ENCODE data around the gene KLHL2.
"Not testable (repeated sequence)": the region's sequence is repeated elsewhere in the genome, so short reads cannot be mapped to it uniquely, and the experiment has no call there.

The KLHL2 gene

GRCh38 chr4:165273443-165273842 is 66.1 kb downstream of the KLHL2 start:
- not testable (repeated sequence) for H3K9ac ChIP-seq (ENCODE audit: low read depth, low read length); H3K4me1 ChIP-seq (ENCODE audit: insufficient read depth, low read length); H3K36me3 ChIP-seq (ENCODE audit: insufficient read depth, low read length); H3K9me3 ChIP-seq (ENCODE audit: control insufficient read depth, insufficient read depth, low read length)

DNA sequence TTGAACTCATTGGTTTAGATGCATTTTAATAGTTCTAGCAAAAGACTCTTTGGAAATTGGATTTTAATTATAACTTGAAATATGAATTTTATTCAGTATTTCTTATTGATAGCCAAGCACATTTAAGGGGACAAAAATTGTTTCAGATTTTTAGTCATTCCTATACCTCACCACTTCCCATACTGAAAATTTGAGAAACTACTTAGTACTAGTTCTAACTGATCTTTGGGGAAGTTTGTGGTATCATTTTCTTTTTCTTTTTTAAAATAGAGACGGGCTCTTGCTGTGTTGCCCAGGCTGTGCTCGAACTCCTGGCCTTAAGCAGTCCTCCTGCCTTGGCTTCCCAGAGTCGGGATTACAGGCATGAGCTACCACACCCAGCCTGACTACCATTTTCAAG is 68.0 kb downstream of the KLHL2 start:
- H3K4me1 ChIP-seq (ENCODE audit: insufficient read depth, low read length); H3K36me3 ChIP-seq (ENCODE audit: insufficient read depth, low read length); H3K9ac ChIP-seq (ENCODE audit: low read depth, low read length); H3K9me3 ChIP-seq (ENCODE audit: control insufficient read depth, insufficient read depth, low read length): not testable (repeated sequence)

DNA sequence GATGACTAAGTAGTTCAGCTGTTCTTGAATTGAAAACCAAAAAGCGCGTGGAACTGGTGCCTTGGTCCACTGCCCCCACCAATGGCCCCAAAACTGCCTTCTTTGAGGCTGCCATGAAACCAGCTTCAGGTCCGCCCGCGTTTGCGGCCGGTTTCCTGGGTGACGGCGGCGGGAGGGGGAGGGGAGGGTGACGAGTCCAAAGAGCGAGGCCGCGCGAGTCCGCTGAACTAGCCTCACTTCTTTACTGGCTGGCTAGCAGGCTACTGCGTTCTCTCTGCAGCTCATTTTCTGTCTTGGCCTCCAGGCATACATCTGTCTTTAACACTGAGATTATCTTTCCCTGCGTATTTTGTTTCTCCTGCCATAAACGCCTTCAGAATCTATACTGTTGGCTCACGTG is 72.2 kb downstream of the KLHL2 start:
- H3K9me3 ChIP-seq (ENCODE audit: control insufficient read depth, insufficient read depth, low read length); H3K9ac ChIP-seq (ENCODE audit: low read depth, low read length); H3K36me3 ChIP-seq (ENCODE audit: insufficient read depth, low read length): not testable (repeated sequence)

GRCh38 chr4:165284697-165285096 is 77.3 kb downstream of the KLHL2 start:
- not testable (repeated sequence) for H3K4me1 ChIP-seq (ENCODE audit: insufficient read depth, low read length); H3K36me3 ChIP-seq (ENCODE audit: insufficient read depth, low read length); H3K9me3 ChIP-seq (ENCODE audit: control insufficient read depth, insufficient read depth, low read length); H3K9ac ChIP-seq (ENCODE audit: low read depth, low read length)

More for the DNA sequence above, 72.2 kb downstream of the KLHL2 start:
- H3K4me1 ChIP-seq (ENCODE audit: insufficient read depth, low read length), result not testable (repeated sequence)

DNA sequence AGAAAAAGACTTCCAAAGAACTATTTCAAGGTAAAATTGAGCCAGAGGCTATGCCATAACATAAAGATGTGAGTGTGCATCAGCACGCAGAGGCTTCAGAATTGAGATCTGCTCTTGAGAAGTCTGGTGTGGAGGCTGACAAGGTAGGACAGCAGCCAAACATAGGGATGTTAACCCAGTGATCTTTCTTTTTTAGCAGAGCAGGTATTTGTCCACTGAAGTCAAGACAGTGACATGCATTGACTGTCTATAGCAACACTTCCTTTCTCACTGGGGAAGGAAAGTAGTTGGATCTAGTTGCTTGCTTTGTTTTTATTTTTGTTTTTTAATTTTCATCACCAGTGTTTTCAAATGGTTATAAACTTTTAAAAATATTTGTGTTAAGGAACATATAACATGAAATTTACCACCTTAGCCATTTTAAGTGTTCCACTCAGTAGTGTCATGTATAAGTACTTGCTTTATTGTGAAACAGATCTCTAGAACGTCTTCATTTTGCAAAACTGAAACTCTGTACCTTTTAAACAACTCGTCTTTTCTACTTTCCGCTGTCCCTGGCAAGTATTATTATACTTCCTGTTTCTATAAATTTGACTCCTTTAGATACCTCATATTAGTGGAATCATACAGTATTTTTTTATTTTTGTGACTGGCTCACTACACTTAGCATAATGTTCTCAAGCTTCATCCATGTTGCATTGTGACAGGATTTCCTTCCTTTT is 79.4 kb downstream of the KLHL2 start:
- H3K36me3 ChIP-seq (ENCODE audit: insufficient read depth, low read length); H3K9me3 ChIP-seq (ENCODE audit: control insufficient read depth, insufficient read depth, low read length); H3K9ac ChIP-seq (ENCODE audit: low read depth, low read length); H3K4me1 ChIP-seq (ENCODE audit: insufficient read depth, low read length): not testable (repeated sequence)

GRCh38 chr4:165288226-165288625 is 80.9 kb downstream of the KLHL2 start:
- no peak overlapping the region for H3K9ac ChIP-seq (ENCODE audit: low read depth, low read length)
- H3K4me1 ChIP-seq (ENCODE audit: insufficient read depth, low read length), result no peaks in the 10 kb centered on the region
- H3K9me3 ChIP-seq (ENCODE audit: control insufficient read depth, insufficient read depth, low read length), result no peaks in the 10 kb centered on the region
- H3K36me3 ChIP-seq (ENCODE audit: insufficient read depth, low read length), result no peaks in the 10 kb centered on the region

DNA sequence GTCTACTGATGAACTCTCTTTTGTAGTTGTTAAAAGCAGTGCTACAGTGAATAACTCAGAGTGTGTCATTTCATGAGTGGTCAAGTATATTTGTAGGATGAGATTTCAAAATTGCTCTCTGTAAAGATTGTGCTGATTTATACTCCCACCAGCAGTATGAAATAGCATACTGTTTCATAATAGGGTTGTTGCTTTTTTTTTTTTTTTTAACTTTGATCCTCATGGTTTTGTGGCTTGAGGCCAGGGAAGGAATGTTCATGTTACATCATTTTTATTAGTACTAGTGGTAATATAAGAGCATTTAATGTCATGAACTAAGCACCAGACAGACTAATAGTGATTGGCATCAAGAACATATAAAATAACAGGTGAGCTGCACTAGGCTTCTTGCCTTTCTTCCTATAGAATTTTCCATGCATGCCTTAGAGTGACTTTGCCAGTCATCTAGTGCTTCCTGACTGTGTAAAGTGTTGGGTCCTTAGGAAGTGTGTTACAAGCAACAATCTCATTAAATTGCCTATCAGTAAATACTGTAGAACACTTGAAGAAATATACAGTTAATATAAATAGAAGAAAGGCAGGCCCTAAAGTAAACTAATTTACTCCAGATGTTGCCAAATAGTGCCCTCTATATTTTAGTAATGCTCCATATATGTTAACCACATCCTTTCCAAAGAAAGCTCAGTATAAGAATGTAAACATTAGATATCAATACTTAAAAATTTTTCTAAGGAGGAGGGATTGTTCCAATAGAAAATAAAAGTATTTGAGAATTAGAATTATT is 81.5 kb downstream of the KLHL2 start:
- Histone ChIP-seq H3K9me3 (ENCODE audit: control insufficient read depth, insufficient read depth, low read length) (no peaks in the 10 kb centered on the region), H3K9ac (ENCODE audit: low read depth, low read length) (no peak overlapping the region), H3K36me3 (ENCODE audit: insufficient read depth, low read length) (no peaks in the 10 kb centered on the region), H3K4me1 (ENCODE audit: insufficient read depth, low read length) (no peaks in the 10 kb centered on the region)

DNA sequence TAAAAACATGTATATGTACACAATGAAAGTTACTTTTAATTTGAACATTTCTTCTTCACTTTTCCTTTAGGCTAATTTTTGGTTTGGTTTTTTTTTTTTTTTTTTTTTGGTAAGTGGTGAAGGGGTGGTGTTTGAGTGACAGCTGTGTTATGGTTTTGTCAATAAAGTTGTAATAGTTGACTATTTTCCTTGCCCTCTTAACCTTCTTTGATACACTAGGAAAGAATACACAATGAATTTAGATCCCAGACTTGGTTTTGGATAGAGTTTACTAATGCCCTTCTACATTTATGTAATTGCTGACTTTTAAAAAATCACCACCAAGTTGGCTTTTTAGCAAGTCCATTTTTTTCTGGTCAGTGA is 82.0 kb downstream of the KLHL2 start:
- no peaks in the 10 kb centered on the region for H3K4me1 ChIP-seq (ENCODE audit: insufficient read depth, low read length)
- no peaks in the 10 kb centered on the region for H3K36me3 ChIP-seq (ENCODE audit: insufficient read depth, low read length)
- no peaks in the 10 kb centered on the region for H3K9me3 ChIP-seq (ENCODE audit: control insufficient read depth, insufficient read depth, low read length)

DNA sequence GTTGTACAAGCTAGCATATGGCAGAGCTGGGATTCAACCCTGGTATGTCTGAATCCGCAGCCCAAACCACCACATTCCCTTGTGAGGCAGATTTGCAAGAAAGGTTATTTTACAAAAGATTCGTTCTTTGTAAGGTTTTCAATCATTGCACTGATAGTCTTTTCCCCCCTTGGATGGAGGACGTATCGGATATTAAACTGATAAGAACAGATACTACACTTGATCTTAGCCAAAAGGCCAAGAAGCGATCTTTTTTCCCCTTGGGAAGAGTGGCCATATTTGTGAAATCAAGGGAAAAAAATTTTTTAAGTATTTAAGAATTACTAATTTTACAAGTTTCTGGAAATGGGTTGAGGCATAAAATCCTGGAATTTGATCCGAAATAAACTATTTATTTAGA is 85.7 kb downstream of the KLHL2 start:
- H3K4me1 ChIP-seq (ENCODE audit: insufficient read depth, low read length), result no peaks in the 10 kb centered on the region

More for the DNA sequence above, 82.0 kb downstream of the KLHL2 start:
- H3K9ac ChIP-seq (ENCODE audit: low read depth, low read length), result no peak overlapping the region

DNA sequence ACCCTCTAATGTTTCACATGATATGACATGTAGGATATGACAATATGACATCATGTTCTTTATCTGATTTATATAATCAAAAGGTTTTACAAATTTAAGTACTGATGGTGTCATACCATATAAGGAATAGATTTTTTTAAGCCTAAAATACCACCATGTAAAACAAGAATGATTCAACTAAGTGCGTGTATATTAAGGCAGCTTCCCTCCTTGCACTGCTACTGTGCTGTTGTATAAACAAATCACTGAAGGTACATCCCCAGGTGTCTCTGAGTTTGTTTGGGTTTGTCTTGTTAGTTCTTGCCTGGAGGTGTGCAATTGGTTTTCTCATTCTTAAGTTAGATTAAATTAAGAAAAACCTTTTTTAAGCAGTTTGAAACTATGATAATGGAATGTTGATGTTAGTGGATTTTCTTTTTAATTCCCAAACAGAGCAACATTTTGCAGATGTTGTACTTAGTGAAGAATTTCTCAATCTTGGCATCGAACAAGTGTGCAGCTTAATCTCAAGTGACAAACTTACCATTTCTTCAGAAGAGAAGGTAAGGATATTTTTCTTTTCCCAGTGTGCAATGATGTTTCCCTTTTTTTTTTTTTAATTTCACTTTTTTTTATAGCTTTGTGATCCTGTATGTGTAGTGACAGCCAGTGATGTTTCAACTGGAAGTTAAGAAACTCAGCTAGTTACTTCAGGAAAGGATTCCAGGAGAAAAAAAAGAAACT is 86.7 kb downstream of the KLHL2 start:
- peaks cover 4% of the 10 kb centered on the region; the same call in 1 of the 2 replicates for H3K36me3 ChIP-seq (ENCODE audit: insufficient read depth, low read length)
- no peaks in the 10 kb centered on the region; the same call in 1 of the 2 replicates for H3K9me3 ChIP-seq (ENCODE audit: control insufficient read depth, insufficient read depth, low read length)
- no peaks in the 10 kb centered on the region for H3K4me1 ChIP-seq (ENCODE audit: insufficient read depth, low read length)
- no peak overlapping the region for H3K9ac ChIP-seq (ENCODE audit: low read depth, low read length)

More for the DNA sequence above, 85.7 kb downstream of the KLHL2 start:
- peaks cover 3% of the 10 kb centered on the region; the same call in 1 of the 2 replicates for H3K36me3 ChIP-seq (ENCODE audit: insufficient read depth, low read length)
- no peaks in the 10 kb centered on the region; the same call in 1 of the 2 replicates for H3K9me3 ChIP-seq (ENCODE audit: control insufficient read depth, insufficient read depth, low read length)
- no peak overlapping the region for H3K9ac ChIP-seq (ENCODE audit: low read depth, low read length)

- no peaks in the 10 kb centered on the region; the same call in 1 of the 2 replicates for H3K9me3 ChIP-seq (ENCODE audit: control insufficient read depth, insufficient read depth, low read length)
- no peak overlapping the region for H3K9ac ChIP-seq (ENCODE audit: low read depth, low read length)
- peaks cover 4% of the 10 kb centered on the region; the same call in 1 of the 2 replicates for H3K36me3 ChIP-seq (ENCODE audit: insufficient read depth, low read length)
- H3K4me1 ChIP-seq (ENCODE audit: insufficient read depth, low read length), result no peaks in the 10 kb centered on the region
Measured at GRCh38 chr4:165294907-165295306, 87.5 kb downstream of the KLHL2 start.

DNA sequence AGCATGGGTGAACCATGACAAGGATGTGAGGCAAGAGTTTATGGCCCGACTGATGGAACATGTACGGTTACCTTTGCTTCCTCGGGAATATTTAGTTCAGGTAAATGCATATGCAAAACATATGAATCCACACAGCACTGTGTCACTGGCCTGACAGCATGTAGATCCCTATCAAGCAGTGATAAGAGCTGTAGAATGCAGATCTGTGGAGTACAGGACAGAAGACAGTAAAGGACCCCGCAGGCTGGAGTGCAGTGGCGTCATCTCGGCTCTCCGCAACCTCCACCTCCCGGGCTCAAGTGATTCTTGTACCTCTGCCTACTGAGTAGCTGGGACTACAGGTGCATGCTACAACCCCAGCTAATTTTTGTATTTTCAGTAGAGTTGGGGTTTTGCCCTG is 90.3 kb downstream of the KLHL2 start:
- Histone ChIP-seq H3K9ac (ENCODE audit: low read depth, low read length) (no peak overlapping the region), H3K9me3 (ENCODE audit: control insufficient read depth, insufficient read depth, low read length) (no peaks in the 10 kb centered on the region; the same call in 1 of the 2 replicates), H3K36me3 (ENCODE audit: insufficient read depth, low read length) (peaks cover 4% of the 10 kb centered on the region; the same call in 1 of the 2 replicates), H3K4me1 (ENCODE audit: insufficient read depth, low read length) (no peaks in the 10 kb centered on the region)

DNA sequence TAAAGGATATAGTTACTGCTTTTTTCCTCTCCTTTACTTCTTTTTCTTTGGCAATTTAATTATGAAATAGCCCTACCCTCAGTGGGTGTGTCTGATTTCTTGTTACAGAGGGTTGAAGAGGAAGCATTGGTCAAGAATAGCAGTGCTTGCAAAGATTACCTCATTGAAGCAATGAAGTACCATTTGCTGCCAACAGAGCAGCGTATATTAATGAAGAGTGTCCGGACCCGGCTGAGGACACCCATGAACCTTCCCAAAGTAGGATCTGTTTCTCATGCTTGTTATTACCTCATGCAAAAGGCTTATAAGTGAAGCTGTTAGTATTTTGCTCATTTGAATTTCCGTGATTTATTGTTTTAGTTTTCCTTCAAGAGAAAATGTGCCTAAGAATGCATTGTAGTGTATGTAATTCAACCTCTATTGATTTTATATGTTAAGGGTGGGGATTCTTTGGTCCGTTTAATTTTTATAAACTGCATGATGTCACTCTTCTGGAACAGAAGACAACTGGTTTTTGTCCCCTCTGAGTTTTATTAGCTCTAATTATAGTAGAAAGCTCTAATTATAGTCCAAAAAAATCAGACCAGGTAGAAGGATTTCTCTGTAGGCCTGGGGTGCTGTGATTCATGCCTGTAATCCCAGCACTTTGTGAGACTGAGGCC is 92.2 kb downstream of the KLHL2 start:
- no peaks in the 10 kb centered on the region for H3K4me1 ChIP-seq (ENCODE audit: insufficient read depth, low read length)
- peaks cover 4% of the 10 kb centered on the region; the same call in 1 of the 2 replicates for H3K36me3 ChIP-seq (ENCODE audit: insufficient read depth, low read length)
- H3K9ac ChIP-seq (ENCODE audit: low read depth, low read length), result no peak overlapping the region

GRCh38 chr4:165301833-165302232 is 94.5 kb downstream of the KLHL2 start:
- H3K4me1 ChIP-seq (ENCODE audit: insufficient read depth, low read length), result no peaks in the 10 kb centered on the region
- H3K9me3 ChIP-seq (ENCODE audit: control insufficient read depth, insufficient read depth, low read length), result no peaks in the 10 kb centered on the region
- H3K9ac ChIP-seq (ENCODE audit: low read depth, low read length), result no peak overlapping the region
- peaks cover 4% of the 10 kb centered on the region for H3K36me3 ChIP-seq (ENCODE audit: insufficient read depth, low read length)

More for the DNA sequence above, 92.2 kb downstream of the KLHL2 start:
- no peaks in the 10 kb centered on the region; the same call in 1 of the 2 replicates for H3K9me3 ChIP-seq (ENCODE audit: control insufficient read depth, insufficient read depth, low read length)
